RWPE1 (cell line): ENCODE measurements around the gene TTLL6.

Experiments used
- CTCF ChIA-PET: fragments of 350-600 bp; sonication (Branson Sonifier 250); formaldehyde crosslinking; extraction: SDS; loops from one replicate; lab custom pipeline; 2021; lab: Yijun Ruan, JAX
- POLR2A ChIA-PET: fragments of 400-600 bp; formaldehyde crosslinking; extraction: SDS; loops from one replicate; lab custom pipeline; 2020; ENCODE audit warnings: antibody characterized with exemption; ENCODE audit not compliant: low non-redundant PET; lab: Yijun Ruan, JAX
- DNase-seq: peaks from one replicate; pipeline ENCODE4 v3.0.0; 2012; ENCODE audit warnings: low spot score
- H3K27ac ChIP-seq: fragments of 450-650 bp; 2 replicates; pipeline ENCODE4 v1.5.1; 2017
- CTCF ChIP-seq: fragments of 450-650 bp; conservative IDR thresholded peaks from 2 replicates; pipeline ENCODE4 v1.5.1; 2017; ENCODE audit warnings: low read depth, mild to moderate bottlenecking

The TTLL6 gene

GRCh38 chr17:48722201-48722907, 94.7 kb downstream of the TTLL6 start, which contains the start of gene PRAC1:
Gene PRAC1 (minus strand): TSS chr17:48722518. CDS start chr17:48722392, 126 bp downstream.
- CTCF ChIA-PET = interaction anchor here (0.9 to 1.1 kb wide), 3 partner anchors 51 to 157 kb away, joined by 3 to 4 read pairs (median 4); no protein-coding TSS in a partner anchor

GRCh38 chr17:48721009-48721402, 96.0 kb downstream of the TTLL6 start:
- CTCF ChIA-PET = interaction anchor here (0.5 to 0.9 kb wide), 5 partner anchors 17 to 182 kb away, joined by 3 to 4 read pairs (median 3); no protein-coding TSS in a partner anchor
- no peak for DNase-seq
- H3K27ac ChIP-seq = no peak overlapping the region
- POLR2A ChIA-PET = no interaction called here
- no peak for TF ChIP-seq CTCF

More at GRCh38 chr17:48722201-48722907, 94.7 kb downstream of the TTLL6 start, which contains the start of gene PRAC1:
- POLR2A ChIA-PET = no interaction called here
- DNase-seq = no peak
- no peak for TF ChIP-seq CTCF
- H3K27ac ChIP-seq = no peak within 1 kb of the TSS

- no peak for DNase-seq
These were observed 96.6 kb downstream of the TTLL6 start for GRCh38 chr17:48720266-48721008.

GRCh38 chr17:48719642-48720265, 97.3 kb downstream of the TTLL6 start:
- POLR2A ChIA-PET = no interaction called here
- CTCF ChIA-PET = interaction anchor here (1.0 to 1.7 kb wide), 3 partner anchors 9 to 48 kb away, joined by 3 to 5 read pairs (median 3); partner anchors contain the start of gene HOXB13
- DNase-seq = no peak
- no peak for TF ChIP-seq CTCF
- no peak overlapping the region for H3K27ac ChIP-seq

More at GRCh38 chr17:48720266-48721008, 96.6 kb downstream of the TTLL6 start:
- CTCF ChIA-PET = interaction anchor here (0.5 to 1.0 kb wide), 7 partner anchors 17 to 1291 kb away, joined by 3 to 4 read pairs (median 3); no protein-coding TSS in a partner anchor
- no peak for TF ChIP-seq CTCF
- H3K27ac ChIP-seq = no peak overlapping the region
- POLR2A ChIA-PET = no interaction called here

GRCh38 chr17:48718761-48719641, 98.0 kb downstream of the TTLL6 start:
- no peak overlapping the region for H3K27ac ChIP-seq
- ChIA-PET CTCF (interaction anchor here (1.0 to 1.7 kb wide), 4 partner anchors 9 to 160 kb away, joined by 3 to 5 read pairs (median 4); partner anchors contain the start of gene HOXB13), POLR2A (no interaction called here)
- no peak for TF ChIP-seq CTCF
- DNase-seq = no peak
